RPMI8226 (cell line): ENCODE results near the gene BAIAP3.

Experiments used
- DNase-seq: peaks from one replicate; pipeline ENCODE4 v3.0.0-alpha.2; 2015

The BAIAP3 gene

GRCh38 chr16:1347962-1348361 lies 14.5 kb downstream of the BAIAP3 start:
- no peak for DNase-seq

GRCh38 chr16:1348441-1348840 lies 15.0 kb downstream of the BAIAP3 start:
- DNase-seq = no peak

GRCh38 chr16:1348926-1349325 lies 15.5 kb downstream of the BAIAP3 start:
- no peak for DNase-seq

GRCh38 chr16:1349351-1349750 lies 15.9 kb downstream of the BAIAP3 start:
- no peak for DNase-seq

GRCh38 chr16:1349951-1350350 lies 16.5 kb downstream of the BAIAP3 start:
- no peak for DNase-seq

- DNase-seq = no peak
Measured at GRCh38 chr16:1350691-1351090, 17.2 kb downstream of the BAIAP3 start.

GRCh38 chr16:1351215-1351581 lies 17.8 kb downstream of the BAIAP3 start:
- DNase-seq = no peak

- DNase-seq = peak; percentile 97
Measured at GRCh38 chr16:1351582-1352362, 18.3 kb downstream of the BAIAP3 start, which contains the start of the genes GNPTG and TSR3. TSS of gene GNPTG (plus strand) at chr16:1351931. CDS start at chr16:1351966, 35 bp downstream. TSS of gene TSR3 (minus strand) at chr16:1351878. CDS start at chr16:1351804, 74 bp downstream.

GRCh38 chr16:1354815-1355540 lies 21.5 kb downstream of the BAIAP3 start:
- no peak for DNase-seq

- no peak for DNase-seq
Measured at GRCh38 chr16:1355591-1355990, 22.1 kb downstream of the BAIAP3 start.

- DNase-seq = no peak
Measured at GRCh38 chr16:1356061-1356900, 22.8 kb downstream of the BAIAP3 start.

- DNase-seq = no peak
Measured at GRCh38 chr16:1357906-1358566, 24.6 kb downstream of the BAIAP3 start.

GRCh38 chr16:1361685-1362360 lies 28.4 kb downstream of the BAIAP3 start:
- no peak for DNase-seq

- DNase-seq = no peak
Measured at GRCh38 chr16:1362807-1363206, 29.4 kb downstream of the BAIAP3 start.

GRCh38 chr16:1363501-1364041 lies 30.1 kb downstream of the BAIAP3 start:
- DNase-seq = peak; percentile 57

GRCh38 chr16:1364510-1364909 lies 31.1 kb downstream of the BAIAP3 start:
- no peak for DNase-seq

- DNase-seq = no peak
Measured at GRCh38 chr16:1366060-1366711, 32.7 kb downstream of the BAIAP3 start.

GRCh38 chr16:1366712-1367299 lies 33.4 kb downstream of the BAIAP3 start:
- DNase-seq = no peak

GRCh38 chr16:1367486-1368174 lies 34.2 kb downstream of the BAIAP3 start:
- no peak for DNase-seq
